KBM-7 (cell line): ENCODE measurements around the gene C5.
"Not testable (repeated sequence)": the region's sequence is repeated elsewhere in the genome, so short reads cannot be mapped to it uniquely, and the experiment has no call there.

Experiments used
- DNase-seq: peaks from one replicate; pipeline ENCODE4 v3.0.0-alpha.2; 2015
- in situ Hi-C: fragments of 300-500 bp; cut with MboI; formaldehyde crosslinking; loops from 2 replicates; pipeline ENCODE4 v1.14.3; 2020; ENCODE audit warnings: low sequenced_read_pairs, low pct_unique_long_range_greater_than_20kb, mixed read lengths

Gene C5

GRCh38 chr9:120989065-120989464 is 61.0 kb downstream of the C5 start:
- in situ Hi-C loops = no loop called here
- DNase-seq = no peak

- in situ Hi-C loops = no loop called here
- peak; percentile 52 for DNase-seq
These were observed 64.3 kb downstream of the C5 start for GRCh38 chr9:120985819-120986222.

- DNase-seq = no peak
- in situ Hi-C loops = no loop called here
These were observed 66.7 kb downstream of the C5 start for GRCh38 chr9:120983259-120983837.

- no peak for DNase-seq
- in situ Hi-C loops = no loop called here
These were observed 67.2 kb downstream of the C5 start for GRCh38 chr9:120982836-120983235.

- no peak for DNase-seq
- in situ Hi-C loops = no loop called here
These were observed 69.1 kb downstream of the C5 start for GRCh38 chr9:120980951-120981350.

GRCh38 chr9:120979797-120980196 is 70.3 kb downstream of the C5 start:
- in situ Hi-C loops = no loop called here
- DNase-seq = no peak

- in situ Hi-C loops = no loop called here
- no peak for DNase-seq
These were observed 71.1 kb downstream of the C5 start for GRCh38 chr9:120978987-120979386.

- in situ Hi-C loops = no loop called here
- no peak for DNase-seq
These were observed 72.8 kb downstream of the C5 start for GRCh38 chr9:120977321-120977720.

- peak; percentile 70 for DNase-seq
These were observed 75.2 kb downstream of the C5 start for GRCh38 chr9:120974921-120975320.

GRCh38 chr9:120974181-120974580 is 75.9 kb downstream of the C5 start:
- in situ Hi-C loops = no loop called here

More at GRCh38 chr9:120974921-120975320, 75.2 kb downstream of the C5 start:
- in situ Hi-C loops = no loop called here

GRCh38 chr9:120971938-120972337 is 78.1 kb downstream of the C5 start:
- in situ Hi-C loops = no loop called here
- no peak for DNase-seq

More at GRCh38 chr9:120974181-120974580, 75.9 kb downstream of the C5 start:
- no peak for DNase-seq

GRCh38 chr9:120971471-120971870 is 78.6 kb downstream of the C5 start:
- DNase-seq, in situ Hi-C loops: not testable (repeated sequence)

- in situ Hi-C loops = no loop called here
- no peak for DNase-seq
These were observed 79.8 kb downstream of the C5 start for GRCh38 chr9:120970244-120970643.

GRCh38 chr9:120966013-120966369 is 84.1 kb downstream of the C5 start:
- DNase-seq = no peak
- in situ Hi-C loops = no loop called here

- in situ Hi-C loops = no loop called here
- DNase-seq = no peak
These were observed 84.6 kb downstream of the C5 start for GRCh38 chr9:120965344-120966012.

- no peak for DNase-seq
These were observed 88.1 kb downstream of the C5 start for GRCh38 chr9:120961936-120962335.

GRCh38 chr9:120960001-120960400 is 90.1 kb downstream of the C5 start:
- no peak for DNase-seq
- in situ Hi-C loops = no loop called here

More at GRCh38 chr9:120961936-120962335, 88.1 kb downstream of the C5 start:
- in situ Hi-C loops = no loop called here

- in situ Hi-C loops = no loop called here
- no peak for DNase-seq
These were observed 93.2 kb downstream of the C5 start for GRCh38 chr9:120956862-120957261.

GRCh38 chr9:120951960-120952618 is 98.0 kb downstream of the C5 start:
- in situ Hi-C loops = no loop called here

More at GRCh38 chr9:120951960-120952618, 98.0 kb downstream of the C5 start:
- DNase-seq = no peak
